Renal cortical epithelial cell (primary cell): ENCODE data around the gene ZNF727. TPM values are rescaled to one million over a fixed set of nuclear protein-coding genes. Genes with fewer than 3 reads are reported as not detected.
"Not testable (repeated sequence)": the region's sequence is repeated elsewhere in the genome, so short reads cannot be mapped to it uniquely, and the experiment has no call there.

Source experiments
- DNase-seq: peaks from one replicate; pipeline ENCODE4 v3.0.0-alpha.2; 2011; ENCODE audit warnings: low read depth
- total RNA-seq: library from RNA; depleted of rRNA; stranded (reverse); fragments of >200 nt; gene quantifications from 2 replicates; pipeline ENCODE4 v1.2.3, GENCODE V29; 2014

ZNF727 gene
- 0.10 TPM in 1 of 2 replicates, not detected in the other for total RNA-seq

- no peak for DNase-seq
Observed at GRCh38 chr7:64045301-64046040, at the start of gene ZNF727. Gene ZNF727, plus strand, starts transcription at chr7:64045434. Its CDS starts 188 bp downstream, at chr7:64045622.

- DNase-seq, result no peak
Observed at GRCh38 chr7:63998549-63998948, 46.7 kb upstream of the ZNF727 start, which contains the start of gene ZNF722. Gene ZNF722, plus strand, starts transcription at chr7:63998849. Its CDS starts 113 bp downstream, at chr7:63998962.

- not testable (repeated sequence) for DNase-seq
Observed at GRCh38 chr7:64015496-64015895, 29.7 kb upstream of the ZNF727 start.

- DNase-seq, result no peak
Observed at GRCh38 chr7:64035388-64035787, 9.8 kb upstream of the ZNF727 start.

GRCh38 chr7:64037095-64037494 is 8.1 kb upstream of the ZNF727 start:
- DNase-seq, result no peak

GRCh38 chr7:64046041-64046389 is 781 bp downstream of the ZNF727 start:
- DNase-seq, result no peak

- DNase-seq, result not testable (repeated sequence)
Observed at GRCh38 chr7:64077837-64078698, 32.8 kb downstream of the ZNF727 start.

GRCh38 chr7:64078699-64078994 is 33.4 kb downstream of the ZNF727 start:
- DNase-seq, result no peak

- DNase-seq, result no peak
Observed at GRCh38 chr7:64087501-64087900, 42.3 kb downstream of the ZNF727 start.

GRCh38 chr7:64088863-64089262 is 43.6 kb downstream of the ZNF727 start:
- DNase-seq, result not testable (repeated sequence)

Other genes starting within 250 kb of the ZNF727 start
- not detected in 2 replicates for gene ZNF722, start 46.6 kb upstream of the ZNF727 start, total RNA-seq
- not detected in 2 replicates for gene ZNF735, start 161.8 kb downstream of the ZNF727 start, total RNA-seq
- not detected in 2 replicates for gene ZNF679, start 183.0 kb downstream of the ZNF727 start, total RNA-seq